ENCODE measurements around the gene BAIAP2L1.

- no peak for TF ChIP-seq CTCF (IDR thresholded peaks at IDR 0.05)
- no peak for TF ChIP-seq POLR2A (IDR thresholded peaks at IDR 0.05)
- no peak for TF ChIP-seq POLR2AphosphoS5 (IDR thresholded peaks at IDR 0.05)
Observed at GRCh38 chr7:98293265-98293664, 107.6 kb downstream of the BAIAP2L1 start.
